ENCODE measurements around the gene ST7.
"Not testable (repeated sequence)": the region's sequence is repeated elsewhere in the genome, so short reads cannot be mapped to it uniquely, and the experiment has no call there.

Gene ST7

DNA sequence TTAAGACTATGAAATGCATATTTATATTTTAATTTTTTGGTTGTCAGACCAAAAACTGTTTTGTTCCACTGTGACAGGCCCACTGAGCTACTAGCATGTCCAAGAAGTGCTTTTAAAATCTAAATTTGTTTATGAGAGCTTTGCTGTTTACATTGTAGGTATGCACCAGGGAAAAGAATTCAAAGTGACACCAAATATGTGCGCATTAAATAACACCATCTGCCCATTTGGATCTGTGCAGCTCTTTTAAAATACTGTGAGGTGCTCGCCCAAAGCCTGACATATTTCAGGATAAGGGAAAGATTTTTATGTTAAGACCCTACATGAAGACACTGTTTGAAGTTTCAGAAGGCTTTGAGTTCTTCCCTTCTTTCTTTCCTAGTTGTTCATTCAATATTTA, 162.9 kb downstream of the ST7 start:
- no peak overlapping the region for H3K4me3 ChIP-seq (ENCODE audit: control insufficient read depth, low read depth, low read length)
- TF ChIP-seq, protein P1, sequence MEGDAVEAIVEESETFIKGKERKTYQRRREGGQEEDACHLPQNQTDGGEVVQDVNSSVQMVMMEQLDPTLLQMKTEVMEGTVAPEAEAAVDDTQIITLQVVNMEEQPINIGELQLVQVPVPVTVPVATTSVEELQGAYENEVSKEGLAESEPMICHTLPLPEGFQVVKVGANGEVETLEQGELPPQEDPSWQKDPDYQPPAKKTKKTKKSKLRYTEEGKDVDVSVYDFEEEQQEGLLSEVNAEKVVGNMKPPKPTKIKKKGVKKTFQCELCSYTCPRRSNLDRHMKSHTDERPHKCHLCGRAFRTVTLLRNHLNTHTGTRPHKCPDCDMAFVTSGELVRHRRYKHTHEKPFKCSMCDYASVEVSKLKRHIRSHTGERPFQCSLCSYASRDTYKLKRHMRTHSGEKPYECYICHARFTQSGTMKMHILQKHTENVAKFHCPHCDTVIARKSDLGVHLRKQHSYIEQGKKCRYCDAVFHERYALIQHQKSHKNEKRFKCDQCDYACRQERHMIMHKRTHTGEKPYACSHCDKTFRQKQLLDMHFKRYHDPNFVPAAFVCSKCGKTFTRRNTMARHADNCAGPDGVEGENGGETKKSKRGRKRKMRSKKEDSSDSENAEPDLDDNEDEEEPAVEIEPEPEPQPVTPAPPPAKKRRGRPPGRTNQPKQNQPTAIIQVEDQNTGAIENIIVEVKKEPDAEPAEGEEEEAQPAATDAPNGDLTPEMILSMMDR (conservative IDR thresholded peaks at IDR 0.05; ENCODE audit: control insufficient read depth, insufficient read depth, low read depth, low read length) = no peak
- DNase-seq (ENCODE audit: low read depth) = no peak

DNA sequence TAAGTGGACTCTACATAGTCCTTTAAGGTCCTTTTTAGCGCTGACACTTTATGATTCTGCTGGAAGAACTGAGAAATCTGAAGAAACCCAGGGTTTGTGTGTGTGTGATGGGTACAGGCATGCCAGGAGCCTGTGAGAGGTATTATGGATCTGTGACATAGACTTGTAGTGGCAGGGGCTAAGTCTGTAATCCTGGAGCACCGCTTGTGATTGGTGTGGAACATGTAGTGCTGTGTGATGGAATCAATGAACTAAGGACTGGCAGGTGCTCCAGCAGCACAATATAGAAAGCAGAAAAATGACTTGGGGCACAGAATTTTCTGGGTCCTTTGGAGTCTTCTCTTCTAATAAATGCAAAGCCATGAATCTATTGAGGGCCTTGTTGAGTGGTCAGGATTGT, 163.9 kb downstream of the ST7 start:
- TF ChIP-seq, protein P1 (conservative IDR thresholded peaks at IDR 0.05; ENCODE audit: control insufficient read depth, insufficient read depth, low read depth, low read length) = no peak
- no peak for DNase-seq (ENCODE audit: low read depth)
- no peak overlapping the region for H3K4me3 ChIP-seq (ENCODE audit: control insufficient read depth, low read depth, low read length)

DNA sequence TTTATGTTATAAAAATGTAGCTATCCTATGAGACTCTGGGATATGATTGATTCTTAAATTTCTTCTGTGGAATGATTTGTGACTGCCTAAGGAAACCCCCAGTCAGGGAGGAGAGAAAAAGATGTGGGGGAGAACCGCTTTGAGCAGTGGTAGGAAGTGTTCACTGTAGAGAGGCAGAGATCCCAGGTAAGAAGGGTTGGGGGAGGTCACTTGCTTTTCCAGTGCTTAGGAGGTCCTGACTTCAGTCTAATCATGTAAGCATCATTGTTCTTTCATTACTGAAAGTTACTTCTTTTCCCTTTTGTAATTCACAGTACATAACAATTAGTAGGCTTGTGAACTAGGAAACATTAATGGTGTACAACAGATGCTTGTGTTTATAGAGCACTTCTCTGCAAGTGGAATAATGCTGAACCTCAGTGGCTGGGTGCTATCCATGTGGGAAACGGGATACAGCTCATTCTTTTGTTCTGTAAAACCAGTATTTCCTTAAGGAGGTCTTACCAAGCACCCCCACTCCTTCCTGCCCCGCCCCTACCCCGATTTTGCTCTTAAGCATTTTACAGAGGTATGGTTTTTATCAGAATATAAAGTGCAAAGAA, 165.4 kb downstream of the ST7 start:
- no peak overlapping the region for H3K4me3 ChIP-seq (ENCODE audit: control insufficient read depth, low read depth, low read length)
- DNase-seq (ENCODE audit: low read depth) = no peak
- TF ChIP-seq, protein P1 (conservative IDR thresholded peaks at IDR 0.05; ENCODE audit: control insufficient read depth, insufficient read depth, low read depth, low read length) = no peak

DNA sequence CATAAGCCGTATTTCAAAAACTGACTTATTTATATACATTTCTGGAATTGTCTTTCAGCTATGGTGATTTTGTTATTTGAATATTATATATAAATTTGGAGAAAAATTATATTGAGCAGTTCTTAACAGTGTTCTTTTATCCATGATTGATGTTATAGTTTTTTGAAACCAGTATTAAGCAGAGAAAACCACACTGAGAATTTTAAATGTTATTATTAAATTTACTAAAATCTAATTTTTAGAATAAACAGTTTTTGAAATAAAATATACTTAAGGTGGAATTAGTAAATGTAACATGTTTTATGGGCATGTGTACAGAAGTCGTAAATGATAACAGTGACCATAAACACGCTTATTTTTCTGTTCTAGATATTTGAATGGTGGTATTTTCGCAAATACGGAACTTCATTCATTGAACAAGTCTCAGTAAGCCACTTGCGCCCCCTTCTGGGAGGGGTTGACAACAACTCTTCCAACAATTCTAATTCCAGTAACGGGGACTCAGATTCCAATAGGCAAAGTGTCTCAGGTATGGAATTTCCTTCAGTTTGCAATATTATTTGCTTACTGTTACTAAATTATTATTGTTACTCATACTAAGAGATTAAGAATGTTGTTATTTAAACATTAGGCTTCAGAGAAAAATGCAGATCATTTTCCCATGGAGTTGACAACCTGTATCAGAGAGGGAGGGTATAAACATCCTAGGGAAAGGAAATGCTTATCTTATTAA, 166.1 kb downstream of the ST7 start:
- DNase-seq (ENCODE audit: low read depth) = peak; percentile 81
- H3K4me3 ChIP-seq (ENCODE audit: control insufficient read depth, low read depth, low read length) = no peak overlapping the region
- TF ChIP-seq, protein P1 (conservative IDR thresholded peaks at IDR 0.05; ENCODE audit: control insufficient read depth, insufficient read depth, low read depth, low read length) = peak; percentile 95

DNA sequence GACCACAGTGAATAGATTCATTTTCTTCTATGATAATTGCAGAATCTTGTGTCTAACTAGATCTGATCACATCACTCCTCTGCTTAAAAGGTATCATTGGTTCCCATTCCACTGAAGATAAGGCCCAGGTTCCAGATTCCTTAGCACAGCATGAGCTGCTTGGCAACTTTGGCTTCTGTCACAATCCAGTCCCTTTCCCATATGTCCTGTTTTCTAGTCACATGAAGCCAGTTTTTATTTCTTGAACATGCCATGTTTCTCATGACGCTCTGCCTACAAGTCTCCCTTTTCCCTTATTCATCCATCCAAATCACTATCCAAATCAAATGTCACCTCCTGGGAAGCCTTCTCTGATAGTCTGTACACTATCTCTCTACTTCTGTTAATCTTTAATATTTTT, 167.0 kb downstream of the ST7 start:
- not testable (repeated sequence) for H3K4me3 ChIP-seq (ENCODE audit: control insufficient read depth, low read depth, low read length); DNase-seq (ENCODE audit: low read depth)

DNA sequence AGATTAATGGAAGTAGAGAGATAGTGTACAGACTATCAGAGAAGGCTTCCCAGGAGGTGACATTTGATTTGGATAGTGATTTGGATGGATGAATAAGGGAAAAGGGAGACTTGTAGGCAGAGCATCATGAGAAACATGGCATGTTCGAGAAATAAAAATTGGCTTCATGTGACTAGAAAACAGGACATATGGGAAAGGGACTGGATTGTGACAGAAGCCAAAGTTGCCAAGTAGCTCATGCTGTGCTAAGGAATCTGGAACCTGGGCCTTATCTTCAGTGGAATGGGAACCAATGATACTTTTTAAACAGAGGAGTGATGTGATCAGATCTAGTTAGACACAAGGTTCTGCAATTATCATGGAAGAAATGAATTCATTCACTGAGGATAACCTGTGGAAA, 168.7 kb downstream of the ST7 start:
- H3K4me3 ChIP-seq (ENCODE audit: control insufficient read depth, low read depth, low read length); DNase-seq (ENCODE audit: low read depth): not testable (repeated sequence)

DNA sequence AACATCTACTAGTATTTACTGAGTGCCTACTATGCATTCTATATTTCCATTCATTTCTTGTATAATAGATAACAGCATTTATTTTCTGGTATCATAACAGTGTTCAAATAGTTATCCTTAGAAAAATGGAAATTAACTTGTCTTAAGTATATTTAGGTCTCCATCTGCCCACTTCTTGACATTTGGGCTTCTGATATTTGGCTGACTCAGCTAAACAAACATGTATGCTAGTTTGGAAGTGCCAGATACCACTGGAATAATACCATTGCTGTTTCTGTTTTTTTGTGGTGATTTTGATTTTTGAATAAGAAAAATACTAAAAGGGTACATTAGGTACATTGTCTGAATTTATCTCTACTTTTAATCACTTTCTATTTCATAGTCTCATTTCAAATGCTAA, 169.2 kb downstream of the ST7 start:
- TF ChIP-seq, protein P1 (conservative IDR thresholded peaks at IDR 0.05; ENCODE audit: control insufficient read depth, insufficient read depth, low read depth, low read length) = no peak
- H3K4me3 ChIP-seq (ENCODE audit: control insufficient read depth, low read depth, low read length) = no peak overlapping the region
- DNase-seq (ENCODE audit: low read depth) = no peak
